ENCODE measurements around the gene EEA1.

DNA sequence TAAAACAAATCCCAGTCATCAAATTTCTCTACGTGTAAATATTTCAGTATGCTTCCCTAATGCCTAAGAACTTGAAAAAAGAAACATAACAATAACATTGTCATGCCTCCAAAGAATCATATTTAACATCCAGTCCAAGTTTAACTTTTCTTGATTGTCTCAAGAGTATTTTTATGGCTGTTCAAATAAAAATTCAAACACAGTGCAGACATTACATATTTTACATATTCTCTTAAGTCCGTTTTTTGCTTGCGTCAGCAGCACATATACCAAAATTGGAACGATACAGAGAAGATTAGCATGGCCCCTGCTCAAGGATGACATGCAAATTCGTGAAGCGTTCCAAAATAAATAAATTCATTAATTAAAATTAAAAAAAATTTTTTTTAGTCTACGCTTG is 23.3 kb upstream of the EEA1 start:
- TF ChIP-seq EZH2 (IDR thresholded peaks at IDR 0.05; ENCODE audit: low read length, unreplicated experiment) (no peak), CTCF (conservative IDR thresholded peaks at IDR 0.05; ENCODE audit: low read depth, low read length) (no peak)

All from PC-3 (cell line).